CD4-positive, alpha-beta T cell treated with Interleukin-21 for 1 hour (primary cell): Measurements from ENCODE around the gene AURKB.
A peak's percentile ranks its signal among the peaks of the same experiment; 100 is the strongest.
"Not testable (repeated sequence)": the region's sequence is repeated elsewhere in the genome, so short reads cannot be mapped to it uniquely, and the experiment has no call there.

Experiments used
- DNase-seq: peaks from one replicate; pipeline ENCODE4 v3.0.0-alpha.2; 2020

The AURKB gene

GRCh38 chr17:8187517-8188262, 22.7 kb downstream of the AURKB start:
- peak; percentile 93 for DNase-seq

GRCh38 chr17:8186787-8187516, 23.4 kb downstream of the AURKB start:
- DNase-seq = peak; percentile 94

GRCh38 chr17:8186446-8186786, 24.0 kb downstream of the AURKB start:
- no peak for DNase-seq

- peak; percentile 93 for DNase-seq
Measured at GRCh38 chr17:8185582-8186445, 24.6 kb downstream of the AURKB start.

GRCh38 chr17:8176998-8177731, 33.2 kb downstream of the AURKB start:
- DNase-seq = no peak

- DNase-seq = peak; percentile 91
Measured at GRCh38 chr17:8176197-8176940, 34.0 kb downstream of the AURKB start, which contains the start of gene TMEM107. TMEM107 (minus strand) TSS chr17:8176380; CDS start chr17:8176286, 94 bp downstream.

- no peak for DNase-seq
Measured at GRCh38 chr17:8175795-8176196, 34.6 kb downstream of the AURKB start.

GRCh38 chr17:8173871-8174322, 36.5 kb downstream of the AURKB start:
- DNase-seq = no peak

- peak; percentile 93 for DNase-seq
Measured at GRCh38 chr17:8173056-8173870, 37.1 kb downstream of the AURKB start.

- DNase-seq = not testable (repeated sequence)
Measured at GRCh38 chr17:8170186-8170585, 40.2 kb downstream of the AURKB start.

- DNase-seq = no peak
Measured at GRCh38 chr17:8167526-8167925, 42.8 kb downstream of the AURKB start.

- DNase-seq = no peak
Measured at GRCh38 chr17:8166731-8167130, 43.6 kb downstream of the AURKB start.

- DNase-seq = no peak
Measured at GRCh38 chr17:8164815-8165131, 45.6 kb downstream of the AURKB start.

- peak; percentile 88 for DNase-seq
Measured at GRCh38 chr17:8163978-8164814, 46.2 kb downstream of the AURKB start.

GRCh38 chr17:8162997-8163977, 47.1 kb downstream of the AURKB start:
- DNase-seq = peak; percentile 34

- peak; percentile 86 for DNase-seq
Measured at GRCh38 chr17:8162233-8162996, 48.0 kb downstream of the AURKB start, which contains the start of gene VAMP2. VAMP2 (minus strand) TSS chr17:8162948; CDS start chr17:8162879, 69 bp downstream.

- DNase-seq = peak; percentile 39
Measured at GRCh38 chr17:8161289-8162232, 48.8 kb downstream of the AURKB start.
